Measurements from ENCODE around the gene CELF2.
"Not testable (repeated sequence)": the region's sequence is repeated elsewhere in the genome, so short reads cannot be mapped to it uniquely, and the experiment has no call there.

Gene CELF2

GRCh38 chr10:11166550-11166949 is 148.9 kb downstream of the CELF2 start:
- in situ Hi-C loops (cut with HindIII; ENCODE audit: low sequenced_read_pairs), result no loop called here

GRCh38 chr10:11167233-11167966 is 149.7 kb downstream of the CELF2 start:
- in situ Hi-C loops (cut with HindIII; ENCODE audit: low sequenced_read_pairs), result no loop called here

GRCh38 chr10:11168423-11169090 is 150.9 kb downstream of the CELF2 start:
- in situ Hi-C loops (cut with HindIII; ENCODE audit: low sequenced_read_pairs), result no loop called here

- in situ Hi-C loops (cut with HindIII; ENCODE audit: low sequenced_read_pairs), result no loop called here
These were observed 152.3 kb downstream of the CELF2 start for GRCh38 chr10:11169976-11170375.

GRCh38 chr10:11170574-11170973 is 152.9 kb downstream of the CELF2 start:
- in situ Hi-C loops (cut with HindIII; ENCODE audit: low sequenced_read_pairs), result no loop called here

GRCh38 chr10:11170993-11171851 is 153.6 kb downstream of the CELF2 start:
- in situ Hi-C loops (cut with HindIII; ENCODE audit: low sequenced_read_pairs), result no loop called here

- in situ Hi-C loops (cut with HindIII; ENCODE audit: low sequenced_read_pairs), result no loop called here
These were observed 155.4 kb downstream of the CELF2 start for GRCh38 chr10:11173042-11173441.

- in situ Hi-C loops (cut with HindIII; ENCODE audit: low sequenced_read_pairs), result no loop called here
These were observed 158.2 kb downstream of the CELF2 start for GRCh38 chr10:11175823-11176243.

GRCh38 chr10:11176746-11177145 is 159.1 kb downstream of the CELF2 start:
- in situ Hi-C loops (cut with HindIII; ENCODE audit: low sequenced_read_pairs), result no loop called here

- in situ Hi-C loops (cut with HindIII; ENCODE audit: low sequenced_read_pairs), result no loop called here
These were observed 159.7 kb downstream of the CELF2 start for GRCh38 chr10:11177381-11177780.

- in situ Hi-C loops (cut with HindIII; ENCODE audit: low sequenced_read_pairs), result no loop called here
These were observed 160.3 kb downstream of the CELF2 start for GRCh38 chr10:11177926-11178471.

- in situ Hi-C loops (cut with HindIII; ENCODE audit: low sequenced_read_pairs), result no loop called here
These were observed 161.2 kb downstream of the CELF2 start for GRCh38 chr10:11178606-11179515.

GRCh38 chr10:11179516-11180105 is 161.9 kb downstream of the CELF2 start:
- in situ Hi-C loops (cut with HindIII; ENCODE audit: low sequenced_read_pairs), result no loop called here

- in situ Hi-C loops (cut with HindIII; ENCODE audit: low sequenced_read_pairs), result no loop called here
These were observed 162.6 kb downstream of the CELF2 start for GRCh38 chr10:11180228-11180627.

GRCh38 chr10:11181978-11182377 is 164.3 kb downstream of the CELF2 start:
- in situ Hi-C loops (cut with HindIII; ENCODE audit: low sequenced_read_pairs), result no loop called here

GRCh38 chr10:11183015-11183414 is 165.3 kb downstream of the CELF2 start:
- in situ Hi-C loops (cut with HindIII; ENCODE audit: low sequenced_read_pairs), result no loop called here

- in situ Hi-C loops (cut with HindIII; ENCODE audit: low sequenced_read_pairs), result no loop called here
These were observed 166.4 kb downstream of the CELF2 start for GRCh38 chr10:11184093-11184492.

GRCh38 chr10:11185128-11185665 is 167.5 kb downstream of the CELF2 start:
- in situ Hi-C loops (cut with HindIII; ENCODE audit: low sequenced_read_pairs), result not testable (repeated sequence)

- in situ Hi-C loops (cut with HindIII; ENCODE audit: low sequenced_read_pairs), result no loop called here
These were observed 168.7 kb downstream of the CELF2 start for GRCh38 chr10:11186374-11186773.
